ENCODE results near the gene CCDC85B.
A peak's percentile ranks its signal among the peaks of the same experiment; 100 is the strongest.

CCDC85B gene

GRCh38 chr11:65931773-65932557 lies 41.5 kb downstream of the CCDC85B start:
- Histone ChIP-seq H3K4me1 (ENCODE audit: insufficient read depth, low read length) (peaks cover 12% of the 10 kb centered on the region; the same call in 1 of the 2 replicates), H3K9me3 (ENCODE audit: insufficient read depth, low read depth, low read length) (no peaks in the 10 kb centered on the region), H3K36me3 (ENCODE audit: insufficient read depth, low read length) (no peaks in the 10 kb centered on the region), H3K9ac (ENCODE audit: low read depth, low read length) (no peak overlapping the region), H3K4me3 (ENCODE audit: low read length) (no peak overlapping the region), H3K27ac (ENCODE audit: low read depth, low read length) (peak overlapping the region; percentile 15; the same call in 1 of the 2 replicates), H3K27me3 (ENCODE audit: insufficient read depth, low read length) (no peaks in the 10 kb centered on the region)
- 80% methylated on average over 13 of the region's 13 CpGs for WGBS

DNA sequence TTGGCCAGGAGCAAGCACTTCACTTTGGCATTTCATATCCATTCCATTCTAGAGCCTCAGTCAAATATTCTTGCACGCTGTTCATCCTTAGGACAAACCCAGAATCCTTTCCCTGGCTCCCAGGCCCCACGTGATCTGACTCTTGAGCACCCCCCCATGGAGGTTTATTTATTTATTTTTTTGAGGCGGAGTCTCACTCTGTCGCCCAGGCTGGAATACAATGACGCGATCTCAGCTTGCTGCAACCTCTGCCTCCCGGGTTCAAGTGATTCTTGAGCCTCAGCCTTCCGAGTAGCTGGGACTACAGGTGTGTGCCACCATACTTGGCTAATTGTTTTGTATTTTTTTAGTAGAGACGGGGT lies 42.1 kb downstream of the CCDC85B start:
- Histone ChIP-seq H3K36me3 (ENCODE audit: insufficient read depth, low read length) (no peaks in the 10 kb centered on the region), H3K27ac (ENCODE audit: low read depth, low read length) (peak overlapping the region; percentile 15; the same call in 1 of the 2 replicates), H3K27me3 (ENCODE audit: insufficient read depth, low read length) (no peaks in the 10 kb centered on the region), H3K9ac (ENCODE audit: low read depth, low read length) (no peak overlapping the region), H3K4me3 (ENCODE audit: low read length) (no peak overlapping the region), H3K4me1 (ENCODE audit: insufficient read depth, low read length) (peaks cover 11% of the 10 kb centered on the region; the same call in 1 of the 2 replicates), H3K9me3 (ENCODE audit: insufficient read depth, low read depth, low read length) (no peaks in the 10 kb centered on the region)
- WGBS, result 65% methylated on average over 8 of the region's 9 CpGs

GRCh38 chr11:65934014-65934413 lies 43.5 kb downstream of the CCDC85B start:
- WGBS, result 100% methylated on average over 1 of the region's 4 CpGs

GRCh38 chr11:65937766-65938165 lies 47.3 kb downstream of the CCDC85B start:
- peaks cover 3% of the 10 kb centered on the region; the same call in 1 of the 2 replicates for H3K4me1 ChIP-seq (ENCODE audit: insufficient read depth, low read length)
- H3K4me3 ChIP-seq (ENCODE audit: low read length), result no peak overlapping the region
- WGBS, result 76% methylated on average over 4 of the region's 4 CpGs
- H3K9ac ChIP-seq (ENCODE audit: low read depth, low read length), result no peak overlapping the region
- no peak overlapping the region for H3K27ac ChIP-seq (ENCODE audit: low read depth, low read length)
- no peaks in the 10 kb centered on the region for H3K9me3 ChIP-seq (ENCODE audit: insufficient read depth, low read depth, low read length)
- no peaks in the 10 kb centered on the region for H3K27me3 ChIP-seq (ENCODE audit: insufficient read depth, low read length)
- H3K36me3 ChIP-seq (ENCODE audit: insufficient read depth, low read length), result no peaks in the 10 kb centered on the region

More at GRCh38 chr11:65934014-65934413, 43.5 kb downstream of the CCDC85B start:
- Histone ChIP-seq H3K27ac (ENCODE audit: low read depth, low read length) (no peak overlapping the region), H3K4me1 (ENCODE audit: insufficient read depth, low read length) (peaks cover 5% of the 10 kb centered on the region; the same call in 1 of the 2 replicates), H3K36me3 (ENCODE audit: insufficient read depth, low read length) (no peaks in the 10 kb centered on the region), H3K9ac (ENCODE audit: low read depth, low read length) (no peak overlapping the region), H3K27me3 (ENCODE audit: insufficient read depth, low read length) (no peaks in the 10 kb centered on the region), H3K9me3 (ENCODE audit: insufficient read depth, low read depth, low read length) (no peaks in the 10 kb centered on the region), H3K4me3 (ENCODE audit: low read length) (no peak overlapping the region)
